Esophagus (tissue), 2 donors: ENCODE data around the gene WASHC2C. TPM values are rescaled to one million over a fixed set of nuclear protein-coding genes. Genes with fewer than 3 reads are reported as not detected.

Source experiments
- polyA plus RNA-seq, 2 donors: library from polyadenylated mRNA; stranded (reverse); fragments of 200-250 nt; gene quantifications; one replicate each; pipeline ENCODE4 v1.2.3, GENCODE V29; 2013
- donor health status: healthy with polysubstance abuse.
- donor health status: Bipolar disorder and iron deficiency.

The WASHC2C gene
- polyA plus RNA-seq, 2 donors: 9.6 to 16.0 TPM

Other genes with a start within 250 kb of the WASHC2C start
- 1 to 10 TPM; 1.9 to 2.2 TPM for gene ZFAND4, start 54.5 kb upstream of the WASHC2C start, polyA plus RNA-seq
- gene AGAP4, start 120.2 kb downstream of the WASHC2C start, polyA plus RNA-seq: 10 to 100 TPM in 1 of 2 donors, 1 to 10 TPM in 1; 5.7 to 18.5 TPM
- 10 to 100 TPM; 56.7 to 62.1 TPM for gene TIMM23, start 245.2 kb downstream of the WASHC2C start, polyA plus RNA-seq